OCI-LY7 (cell line): ENCODE measurements around the gene FBLN1. TPM values are rescaled to one million over a fixed set of nuclear protein-coding genes. Genes with fewer than 3 reads are reported as not detected.

ENCODE experiments used
- BruUV-seq: library from RNA; stranded (reverse); fragments of 400-500 nt; replicated peaks from 2 replicates; lab custom pipeline; 2021; lab: Mats Ljungman, UMichigan
- CTCF ChIA-PET: fragments of 300-600 bp; sonication (Branson Sonifier 250); formaldehyde crosslinking; loops from one replicate; lab custom pipeline; 2022; ENCODE audit warnings: antibody characterized with exemption; ENCODE audit not compliant: unreplicated experiment; lab: Charles Lee
- POLR2A ChIA-PET: fragments of 300-600 bp; sonication (Branson Sonifier 250); formaldehyde crosslinking; loops from one replicate; lab custom pipeline; 2022; ENCODE audit warnings: antibody characterized with exemption; lab: Charles Lee
- DNase-seq: peaks from one replicate; pipeline ENCODE4 v3.0.0-alpha.2; 2015; ENCODE audit warnings: low spot score
- H2AFZ ChIP-seq: fragments of 200-600 bp; sonication (generic), shearing (Covaris generic); 2 replicates; pipeline ENCODE4 v1.6.1; 2014; ENCODE audit warnings: mild to moderate bottlenecking, antibody characterized with exemption, low read length, moderate library complexity
- H3K27ac ChIP-seq: fragments of 200-600 bp; sonication (generic); 2 replicates; pipeline ENCODE4 v1.5.1; 2014; ENCODE audit warnings: mixed run types, low read depth, mild to moderate bottlenecking, moderate library complexity, low read length, inconsistent platforms; ENCODE audit not compliant: poor library complexity, severe bottlenecking
- H3K36me3 ChIP-seq: fragments of 200-600 bp; sonication (generic); 2 replicates; pipeline ENCODE4 v1.6.1; 2014; ENCODE audit warnings: mild to moderate bottlenecking, antibody characterized with exemption, low read length, moderate library complexity, mixed read lengths; ENCODE audit not compliant: insufficient read depth
- H3K4me1 ChIP-seq: fragments of 200-600 bp; sonication (generic); 2 replicates; pipeline ENCODE4 v1.5.1; 2014; ENCODE audit warnings: mild to moderate bottlenecking, low read length; ENCODE audit not compliant: insufficient read depth, poor library complexity, severe bottlenecking
- H3K4me2 ChIP-seq: fragments of 200-600 bp; sonication (generic); 2 replicates; pipeline ENCODE4 v1.6.1; 2014; ENCODE audit warnings: mild to moderate bottlenecking, low read length
- H3K4me3 ChIP-seq: fragments of 200-600 bp; sonication (generic); 2 replicates; pipeline ENCODE4 v1.5.1; 2014; ENCODE audit warnings: mild to moderate bottlenecking, low read depth, low read length; ENCODE audit not compliant: poor library complexity, severe bottlenecking
- H3K79me2 ChIP-seq: fragments of 200-600 bp; sonication (generic); 2 replicates; pipeline ENCODE4 v1.6.1; 2016; ENCODE audit warnings: low read depth, mild to moderate bottlenecking, low read length, moderate library complexity, mixed read lengths; ENCODE audit not compliant: insufficient read depth
- H3K9me2 ChIP-seq: fragments of 200-600 bp; sonication (generic); 2 replicates; pipeline ENCODE4 v1.6.1; 2016; ENCODE audit warnings: mild to moderate bottlenecking, low read length, mixed read lengths; ENCODE audit not compliant: insufficient read depth
- H3K9me3 ChIP-seq: fragments of 200-600 bp; sonication (generic); 2 replicates; pipeline ENCODE4 v1.6.1; 2014; ENCODE audit warnings: mild to moderate bottlenecking, mixed run types, low read length, mixed read lengths
- H4K20me1 ChIP-seq: fragments of 200-600 bp; sonication (generic); 2 replicates; pipeline ENCODE4 v1.6.1; 2014; ENCODE audit warnings: mild to moderate bottlenecking, antibody characterized with exemption, low read length, moderate library complexity, mixed read lengths; ENCODE audit not compliant: insufficient read depth
- CTCF ChIP-seq: fragments of 200-600 bp; sonication (generic); conservative IDR thresholded peaks from 2 replicates; pipeline ENCODE4 v1.5.1; 2014; ENCODE audit warnings: mild to moderate bottlenecking, antibody characterized with exemption, low read length, moderate library complexity, mixed read lengths
- EZH2phosphoT487 ChIP-seq: fragments of 200-600 bp; sonication (generic); IDR thresholded peaks from 2 replicates; pipeline ENCODE4 v1.6.1; 2018; ENCODE audit warnings: low read depth, borderline replicate concordance, mild to moderate bottlenecking, mixed run types, antibody characterized with exemption, low read length, moderate library complexity, mixed read lengths
- intact Hi-C: fragments of 100-400 bp; cut with micrococcal nuclease; formaldehyde crosslinking; loops from one replicate; pipeline ENCODE4 v1.10.0; 2022; ENCODE audit not compliant: unreplicated experiment
- total RNA-seq, 2 experiments: library from RNA; depleted of rRNA in 1 of 2; stranded (reverse); fragments of >200 nt in 1 of 2; shearing (Covaris generic) in 1 of 2; gene quantifications; 2 replicates each; pipeline ENCODE4 v1.2.3, GENCODE V29; 2014 to 2022

FBLN1 gene
- total RNA-seq, 2 experiments from 2014 or later, result not detected

- Histone ChIP-seq H2AFZ (no peak overlapping the region), H4K20me1 (no peaks in the 10 kb centered on the region), H3K9me2 (no peaks in the 10 kb centered on the region), H3K79me2 (no peaks in the 10 kb centered on the region), H3K4me1 (no peaks in the 10 kb centered on the region), H3K4me3 (no peak overlapping the region), H3K27ac (no peak overlapping the region), H3K4me2 (no peak overlapping the region), H3K9me3 (no peaks in the 10 kb centered on the region), H3K36me3 (no peaks in the 10 kb centered on the region)
- intact Hi-C loops, result no loop called here
- ChIA-PET CTCF (no interaction called here), POLR2A (no interaction called here)
- BruUV-seq, result no TSS peak
- no peak for DNase-seq
- no peak for TF ChIP-seq CTCF
- no peak for TF ChIP-seq EZH2phosphoT487
These were observed 37.0 kb upstream of the FBLN1 start for GRCh38 chr22:45465633-45466032.

- BruUV-seq, result no TSS peak
- POLR2A ChIA-PET, result no interaction called here
These were observed 33.8 kb upstream of the FBLN1 start for GRCh38 chr22:45468872-45469271.

More at GRCh38 chr22:45468872-45469271, 33.8 kb upstream of the FBLN1 start:
- Histone ChIP-seq H2AFZ (no peak overlapping the region), H3K4me3 (no peak overlapping the region), H4K20me1 (no peaks in the 10 kb centered on the region), H3K36me3 (no peaks in the 10 kb centered on the region), H3K79me2 (no peaks in the 10 kb centered on the region), H3K4me1 (no peaks in the 10 kb centered on the region), H3K27ac (no peak overlapping the region), H3K4me2 (no peak overlapping the region), H3K9me2 (no peaks in the 10 kb centered on the region), H3K9me3 (no peaks in the 10 kb centered on the region)
- no peak for DNase-seq
- intact Hi-C loops, result no loop called here
- CTCF ChIA-PET, result no interaction called here
- no peak for TF ChIP-seq EZH2phosphoT487
- TF ChIP-seq CTCF, result no peak
